HFFc6 (cell line): ENCODE measurements around the gene ZBTB16. TPM values are rescaled to one million over a fixed set of nuclear protein-coding genes. Genes with fewer than 3 reads are reported as not detected.

Source experiments
- DNase-seq: peaks from one replicate; pipeline ENCODE4 v3.0.0-alpha.2; 2018
- H3K27ac Mint-ChIP-seq: 2 replicates; pipeline ENCODE4 v1.8.0; 2020; ENCODE audit warnings: mild to moderate bottlenecking, mixed read lengths
- H3K27me3 Mint-ChIP-seq: 2 replicates; pipeline ENCODE4 v1.8.0; 2021; ENCODE audit warnings: mild to moderate bottlenecking, moderate library complexity, mixed read lengths; ENCODE audit not compliant: insufficient read depth
- H3K36me3 Mint-ChIP-seq: 2 replicates; pipeline ENCODE4 v1.8.0; 2021; ENCODE audit warnings: low read depth, mixed read lengths
- H3K4me1 Mint-ChIP-seq: 2 replicates; pipeline ENCODE4 v1.8.0; 2020; ENCODE audit warnings: low read depth, mixed read lengths
- H3K4me3 Mint-ChIP-seq: 2 replicates; pipeline ENCODE4 v1.8.0; 2020; ENCODE audit warnings: mild to moderate bottlenecking, moderate library complexity, mixed read lengths
- H3K9me3 Mint-ChIP-seq: 2 replicates; pipeline ENCODE4 v1.8.0; 2020; ENCODE audit warnings: mild to moderate bottlenecking, mixed read lengths
- CTCF ChIP-seq: fragments of 200-600 bp; sonication (generic); IDR thresholded peaks from 2 replicates; pipeline ENCODE4 v1.5.0; 2021; ENCODE audit warnings: antibody characterized with exemption, mild to moderate bottlenecking
- total RNA-seq, 6 experiments: library from RNA; stranded (reverse); fragmentation: NEBNext Ultra II Directional; extraction: Animal tissue kit (Norgen Biotek cat#: 25700); gene quantifications; 2 replicates in 1 of 6; 3 replicates in 5 of 6; pipeline ENCODE4 v1.2.3, GENCODE V29; 2021

Gene ZBTB16
- total RNA-seq, 6 experiments from 2014 or later, result not detected

- no peak for DNase-seq
- Mint-ChIP-seq H3K4me1 (peaks cover 7% of the 10 kb centered on the region), H3K36me3 (no peaks in the 10 kb centered on the region), H3K4me3 (no peak overlapping the region), H3K27ac (no peak overlapping the region), H3K9me3 (no peaks in the 10 kb centered on the region), H3K27me3 (peaks cover 43% of the 10 kb centered on the region)
- no peak for TF ChIP-seq CTCF
Observed at GRCh38 chr11:114034956-114035355, 24.6 kb upstream of the ZBTB16 start.

GRCh38 chr11:114036147-114036811 is 23.2 kb upstream of the ZBTB16 start:
- DNase-seq, result peak; percentile 28
- Mint-ChIP-seq H3K27me3 (peaks cover 34% of the 10 kb centered on the region), H3K9me3 (no peaks in the 10 kb centered on the region), H3K4me3 (peak overlapping the region; percentile 74), H3K4me1 (peaks cover 14% of the 10 kb centered on the region), H3K27ac (no peak overlapping the region), H3K36me3 (no peaks in the 10 kb centered on the region)
- peak; percentile 91 for TF ChIP-seq CTCF

- H3K9me3 Mint-ChIP-seq, result no peaks in the 10 kb centered on the region
- peaks cover 14% of the 10 kb centered on the region for H3K4me1 Mint-ChIP-seq
- peak overlapping the region; percentile 74; the same call in 1 of the 2 replicates for H3K4me3 Mint-ChIP-seq
- TF ChIP-seq CTCF, result no peak
- H3K27me3 Mint-ChIP-seq, result peaks cover 27% of the 10 kb centered on the region
- H3K27ac Mint-ChIP-seq, result no peak overlapping the region
- no peak for DNase-seq
- no peaks in the 10 kb centered on the region for H3K36me3 Mint-ChIP-seq
Observed at GRCh38 chr11:114036958-114037357, 22.6 kb upstream of the ZBTB16 start.

GRCh38 chr11:114039551-114039950 is 20.0 kb upstream of the ZBTB16 start:
- no peak for DNase-seq
- no peak overlapping the region for H3K27ac Mint-ChIP-seq
- H3K9me3 Mint-ChIP-seq, result no peaks in the 10 kb centered on the region
- peaks cover 34% of the 10 kb centered on the region for H3K27me3 Mint-ChIP-seq
- H3K4me1 Mint-ChIP-seq, result peaks cover 14% of the 10 kb centered on the region
- no peak for TF ChIP-seq CTCF
- no peaks in the 10 kb centered on the region for H3K36me3 Mint-ChIP-seq
- H3K4me3 Mint-ChIP-seq, result no peak overlapping the region

- H3K9me3 Mint-ChIP-seq, result no peaks in the 10 kb centered on the region
- H3K4me3 Mint-ChIP-seq, result no peak overlapping the region
- peaks cover 34% of the 10 kb centered on the region for H3K27me3 Mint-ChIP-seq
- H3K36me3 Mint-ChIP-seq, result no peaks in the 10 kb centered on the region
- H3K27ac Mint-ChIP-seq, result no peak overlapping the region
- peaks cover 14% of the 10 kb centered on the region for H3K4me1 Mint-ChIP-seq
- no peak for TF ChIP-seq CTCF
- DNase-seq, result peak; percentile 39
Observed at GRCh38 chr11:114040706-114041211, 18.8 kb upstream of the ZBTB16 start.
